Peyer's patch (tissue), 4 donors: Measurements from ENCODE around the gene ASCC1.

Experiments
- CTCF ChIP-seq, 6 experiments: fragments of 450-650 bp in 4 of 6; fragments of 200-600 bp in 2 of 6; sonication (generic) in 1 of 6; IDR thresholded peaks; one replicate each; pipeline ENCODE4 v1.5.1; 2017 to 2019; ENCODE audit warnings: antibody characterized with exemption in 6 of 6, mild to moderate bottlenecking in 3 of 6, moderate library complexity in 1 of 6
- POLR2A ChIP-seq, 2 donors: fragments of 450-650 bp; IDR thresholded peaks; one replicate each; pipeline ENCODE4 v1.5.1; 2017; ENCODE audit warnings: antibody characterized with exemption in 2 of 2, mild to moderate bottlenecking in 2 of 2, moderate library complexity in 2 of 2

DNA sequence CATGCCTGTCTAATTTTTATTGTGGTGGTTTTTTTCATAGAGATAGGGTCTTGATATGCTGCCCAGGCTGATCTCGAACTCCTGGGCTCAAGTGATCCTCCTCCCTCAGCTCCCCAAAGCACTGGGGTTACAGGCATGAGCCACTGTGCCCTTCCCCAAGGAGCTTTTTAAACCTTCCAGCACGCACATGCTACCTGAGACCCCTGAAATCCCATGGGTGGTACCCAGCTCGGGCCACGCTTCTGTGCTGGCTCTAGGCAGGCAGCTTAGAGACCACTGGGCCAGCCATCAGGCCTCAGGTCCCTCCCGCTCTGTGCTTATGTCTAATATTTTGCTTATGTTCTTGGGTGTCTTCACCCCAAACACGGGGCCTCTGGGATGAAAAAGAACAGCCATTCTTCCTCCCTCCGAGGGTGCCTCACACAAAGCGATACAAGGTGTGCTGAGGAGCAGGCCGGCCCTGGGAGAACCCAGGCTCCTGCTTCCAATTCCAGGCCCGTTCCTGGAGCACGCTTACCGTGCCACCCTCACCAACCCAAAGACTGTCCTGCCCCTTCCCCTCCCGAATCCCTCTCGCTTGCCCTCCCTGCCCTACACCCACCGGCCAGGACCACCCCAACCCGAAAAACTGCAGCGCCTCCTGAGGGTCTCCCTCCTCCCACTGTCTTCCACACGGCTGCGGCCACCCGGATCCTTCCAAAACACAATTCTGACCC, 138.6 kb downstream of the ASCC1 start:
- TF ChIP-seq CTCF (IDR thresholded peaks at IDR 0.05) (no peak), POLR2A (IDR thresholded peaks at IDR 0.05) (no peak)
